GM12891 (cell line): ENCODE measurements around the gene DZIP1L.

Source experiments
- POLR2A ChIP-seq: IDR thresholded peaks from 2 replicates; pipeline ENCODE4 v1.6.1; 2011; ENCODE audit warnings: low read depth, low read length, control low read depth
- POLR2AphosphoS5 ChIP-seq: IDR thresholded peaks from 2 replicates; pipeline ENCODE4 v1.6.1; 2011; ENCODE audit warnings: low read depth, low read length, control low read depth
- TAF1 ChIP-seq: IDR thresholded peaks from 2 replicates; pipeline ENCODE4 v1.6.1; 2011; ENCODE audit warnings: low read depth, low read length, control low read depth

DNA sequence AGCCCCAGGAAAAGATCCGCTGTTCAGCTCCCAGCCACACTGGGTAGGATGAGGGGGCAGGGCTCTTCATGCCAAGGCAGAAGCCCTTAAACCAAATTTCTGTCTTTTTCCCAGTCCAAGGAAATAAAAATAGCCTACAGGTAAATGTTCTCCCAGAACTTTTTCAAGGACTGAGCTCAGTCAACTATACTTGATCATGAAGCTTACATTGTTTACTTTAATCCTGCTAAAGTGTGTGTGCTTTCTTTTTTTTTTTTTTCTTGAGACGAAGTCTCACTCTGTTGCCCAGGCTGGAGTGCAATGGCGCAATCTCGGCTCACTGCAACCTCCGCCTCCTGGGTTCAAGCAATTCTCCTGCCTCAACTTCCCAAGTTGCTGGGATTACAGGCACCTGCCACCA is 87.6 kb downstream of the DZIP1L start:
- no peak for TF ChIP-seq POLR2A
- TF ChIP-seq POLR2AphosphoS5: no peak
- TF ChIP-seq TAF1: no peak
